ENCODE results near the gene IFT80. TPM values are rescaled to one million over a fixed set of nuclear protein-coding genes. Genes with fewer than 3 reads are reported as not detected.

The IFT80 gene
- total and polyA plus RNA-seq, 10 of the 15 experiments (the other 5 are each of a cell fraction or from before 2014, with no cell fraction given), result 6.5 to 21.5 (median 14.1) TPM

- 98% methylated on average over 13 of the region's 13 CpGs for WGBS (ENCODE audit: insufficient coverage, insufficient replicate concordance, low lambda C conversion rate, missing lambda C conversion rate)
- H2AFZ ChIP-seq (ENCODE audit: control insufficient read depth, low read depth, low read length), result no peak overlapping the region
- H3K36me3 ChIP-seq (ENCODE audit: control insufficient read depth in 2 of 2, insufficient read depth in 2 of 2, low read length in 1 of 2), result peaks cover 0 to 17% of the 10 kb centered on the region in 2 experiments; a peak in 1 of 4 replicates
- H4K20me1 ChIP-seq (ENCODE audit: control insufficient read depth, insufficient read depth), result no peaks in the 10 kb centered on the region
- POLR2A ChIA-PET, result no interaction called here
- H3K4me3 ChIP-seq, result peak overlapping the region; percentile 57
- H3K4me1 ChIP-seq (ENCODE audit: control insufficient read depth, insufficient read depth, low read length), result peaks cover 9% of the 10 kb centered on the region
- in situ Hi-C loops (cut with MboI) (no loop called here), intact Hi-C loops (cut with micrococcal nuclease; ENCODE audit: unreplicated experiment) (loop anchor here (5.0 kb wide), 1 partner anchor 226 kb away; no protein-coding TSS in a partner anchor)
- no TSS peak for BruUV-seq (replicated peaks)
- no peak for DNase-seq (ENCODE audit: low read depth, low spot score)
- no peak overlapping the region for H3K27ac ChIP-seq (ENCODE audit: control insufficient read depth, insufficient read depth)
- H3K4me2 ChIP-seq (ENCODE audit: control insufficient read depth, insufficient read depth), result peak overlapping the region; percentile 93; the same call in 1 of the 2 replicates
- no peaks in the 10 kb centered on the region for H3K27me3 ChIP-seq (replicated peaks in 1 of 2; ENCODE audit: control insufficient read depth in 2 of 2, insufficient read depth in 2 of 2, low read length in 1 of 2)
- FAIRE-seq, result no peak
- CTCF ChIA-PET, result interaction anchor here (0.5 to 1.9 kb wide), 2 partner anchors 10 to 66 kb away, joined by 4 read pairs; no protein-coding TSS in a partner anchor
- H3K9me3 ChIP-seq (replicated peaks; ENCODE audit: control insufficient read depth, insufficient read depth, low read length), result peaks cover 5% of the 10 kb centered on the region; the same call in 2 of the 3 replicates
- TF ChIP-seq ATF3 (IDR thresholded peaks at IDR 0.05; ENCODE audit: borderline replicate concordance, extremely low read depth, low read depth, low read length), result no peak
- TF ChIP-seq REST (IDR thresholded peaks at IDR 0.05; ENCODE audit: low read depth, low read length), result no peak
- no peak for TF ChIP-seq YY1 (IDR thresholded peaks at IDR 0.05; ENCODE audit: low read depth, low read length)
- TF ChIP-seq ZBTB33 (IDR thresholded peaks at IDR 0.05), result peak; percentile 92
- TF ChIP-seq MLLT1 (IDR thresholded peaks at IDR 0.05), result peak; percentile 90
- TF ChIP-seq TBL1XR1 (IDR thresholded peaks at IDR 0.05; ENCODE audit: low read depth, low read length), result no peak
- TF ChIP-seq MYB (IDR thresholded peaks at IDR 0.05; ENCODE audit: borderline replicate concordance, low read depth, low read length), result no peak
- no peak for TF ChIP-seq MXI1 (IDR thresholded peaks at IDR 0.05; ENCODE audit: low read depth, low read length)
- H3K79me2 ChIP-seq (ENCODE audit: control insufficient read depth, insufficient read depth, low read length), result peaks cover 82% of the 10 kb centered on the region
- H3K9ac ChIP-seq (ENCODE audit: control insufficient read depth, insufficient read depth, low read length), result no peak overlapping the region
- no peak for ATAC-seq
- SMC1A ChIA-PET (ENCODE audit: uncharacterized antibody, unreplicated experiment), result interaction anchor here (7.7 kb wide), 1 partner anchor 35 kb away, joined by 73 read pairs; no protein-coding TSS in a partner anchor
- RAD21 ChIA-PET (ENCODE audit: unreplicated experiment), result no interaction called here
Measured at GRCh38 chr3:160446522-160447056, 47.6 kb upstream of the IFT80 start.

Measured in GM12878 (cell line).